Measurements from ENCODE around the gene CCL14. TPM values are rescaled to one million over a fixed set of nuclear protein-coding genes. Genes with fewer than 3 reads are reported as not detected.
A peak's percentile ranks its signal among the peaks of the same experiment; 100 is the strongest.

The CCL14 gene
- total and polyA plus RNA-seq, 2 of the 13 experiments (the other 11 are each of a cell fraction or from before 2014, with no cell fraction given), result 1.1 to 1.7 TPM

DNA sequence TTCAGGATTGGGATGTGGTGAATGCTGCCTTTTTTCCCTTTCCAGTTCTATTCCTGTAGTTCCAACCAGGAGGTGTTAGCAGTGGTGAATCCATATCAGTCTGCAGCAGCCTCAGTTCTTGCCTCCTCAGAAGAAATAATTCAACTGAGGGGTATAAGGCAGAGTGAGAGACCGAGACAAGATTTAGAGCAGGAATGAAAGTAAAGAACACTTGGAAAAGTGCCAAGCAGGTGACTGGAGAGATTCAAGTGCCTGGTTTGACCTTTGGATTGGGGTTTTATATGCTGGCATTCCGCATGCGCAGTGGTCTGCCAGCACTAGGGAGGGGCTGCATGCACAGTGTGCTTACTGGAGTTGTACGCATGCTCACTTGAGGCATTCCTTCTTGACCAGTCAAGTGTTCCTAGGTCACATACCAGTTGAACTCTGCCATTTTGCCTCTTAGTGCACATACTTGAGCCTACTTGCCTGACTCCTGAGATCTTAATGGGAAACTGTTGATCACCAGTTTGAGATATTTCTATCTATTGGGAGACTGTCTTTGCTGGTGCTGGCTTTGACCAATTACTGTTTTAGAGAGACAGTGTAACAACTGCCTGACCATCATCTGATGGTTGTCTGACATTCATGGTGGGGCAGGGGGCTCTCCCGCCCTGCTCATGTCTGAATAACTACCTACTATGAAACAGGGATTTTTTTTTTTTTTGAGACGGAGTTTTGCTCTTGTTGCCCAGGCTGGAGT is 15.5 kb upstream of the CCL14 start (continued):
- TF ChIP-seq, protein P1, sequence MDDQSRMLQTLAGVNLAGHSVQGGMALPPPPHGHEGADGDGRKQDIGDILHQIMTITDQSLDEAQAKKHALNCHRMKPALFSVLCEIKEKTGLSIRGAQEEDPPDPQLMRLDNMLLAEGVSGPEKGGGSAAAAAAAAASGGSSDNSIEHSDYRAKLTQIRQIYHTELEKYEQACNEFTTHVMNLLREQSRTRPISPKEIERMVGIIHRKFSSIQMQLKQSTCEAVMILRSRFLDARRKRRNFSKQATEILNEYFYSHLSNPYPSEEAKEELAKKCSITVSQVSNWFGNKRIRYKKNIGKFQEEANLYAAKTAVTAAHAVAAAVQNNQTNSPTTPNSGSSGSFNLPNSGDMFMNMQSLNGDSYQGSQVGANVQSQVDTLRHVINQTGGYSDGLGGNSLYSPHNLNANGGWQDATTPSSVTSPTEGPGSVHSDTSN (CRISPR knock-in tag; IDR thresholded peaks at IDR 0.05; ENCODE audit: borderline replicate concordance), result no peak
- TF ChIP-seq ZNF841 (CRISPR knock-in tag; IDR thresholded peaks at IDR 0.05; ENCODE audit: borderline replicate concordance) (no peak), MED1 (CRISPR knock-in tag; IDR thresholded peaks at IDR 0.05) (peak; percentile 65; the same call in 1 of the 2 replicates), SALL2 (CRISPR knock-in tag; IDR thresholded peaks at IDR 0.05) (no peak), ZNF570 (CRISPR knock-in tag; IDR thresholded peaks at IDR 0.05; ENCODE audit: borderline replicate concordance) (no peak), ZFP90 (CRISPR knock-in tag; IDR thresholded peaks at IDR 0.05; ENCODE audit: borderline replicate concordance) (peak; percentile 53; the same call in 1 of the 2 replicates), ZNF883 (CRISPR knock-in tag; IDR thresholded peaks at IDR 0.05; ENCODE audit: not compliant biosample characterization) (no peak), ARNT2 (CRISPR knock-in tag; IDR thresholded peaks at IDR 0.05; ENCODE audit: low read depth) (no peak), NR2F1 (CRISPR knock-in tag; IDR thresholded peaks at IDR 0.05) (peak; percentile 43 to 45; a peak in 1 of 4 replicates), TFAP4 (IDR thresholded peaks at IDR 0.05; ENCODE audit: borderline replicate concordance, low read depth) (peak; percentile 69; the same call in 1 of the 2 replicates), NKX3-1 (CRISPR knock-in tag; IDR thresholded peaks at IDR 0.05) (no peak), FOXK1 (CRISPR knock-in tag; IDR thresholded peaks at IDR 0.05; ENCODE audit: borderline replicate concordance, low read depth) (0 out of 2 replicates have a peak, but pooled peaks have one; percentile 12), KDM3A (CRISPR knock-in tag; IDR thresholded peaks at IDR 0.05; ENCODE audit: low read depth) (no peak), PAF1 (CRISPR knock-in tag; IDR thresholded peaks at IDR 0.05) (no peak), FOXJ3 (CRISPR knock-in tag; IDR thresholded peaks at IDR 0.05; ENCODE audit: borderline replicate concordance) (no peak), NFATC3 (CRISPR knock-in tag; IDR thresholded peaks at IDR 0.05) (no peak), KDM4B (CRISPR knock-in tag; IDR thresholded peaks at IDR 0.05) (0 out of 2 replicates have a peak, but pooled peaks have one; percentile 33), MBD4 (IDR thresholded peaks at IDR 0.05; ENCODE audit: borderline replicate concordance, low read length) (no peak), TBX3 (IDR thresholded peaks at IDR 0.05; ENCODE audit: borderline replicate concordance) (no peak), MAF1 (CRISPR knock-in tag; IDR thresholded peaks at IDR 0.05; ENCODE audit: borderline replicate concordance) (no peak), ZNF598 (CRISPR knock-in tag; IDR thresholded peaks at IDR 0.05; ENCODE audit: borderline replicate concordance) (no peak), NONO (IDR thresholded peaks at IDR 0.05) (no peak), NONO (CRISPR knock-in tag; conservative IDR thresholded peaks at IDR 0.05) (no peak), ZNF383 (CRISPR knock-in tag; IDR thresholded peaks at IDR 0.05; ENCODE audit: borderline replicate concordance) (no peak; the same call in 1 of the 2 replicates), SMC3 (IDR thresholded peaks at IDR 0.05; ENCODE audit: low read length) (peak; percentile 9; the same call in 1 of the 2 replicates)
- TF ChIP-seq, protein P2, sequence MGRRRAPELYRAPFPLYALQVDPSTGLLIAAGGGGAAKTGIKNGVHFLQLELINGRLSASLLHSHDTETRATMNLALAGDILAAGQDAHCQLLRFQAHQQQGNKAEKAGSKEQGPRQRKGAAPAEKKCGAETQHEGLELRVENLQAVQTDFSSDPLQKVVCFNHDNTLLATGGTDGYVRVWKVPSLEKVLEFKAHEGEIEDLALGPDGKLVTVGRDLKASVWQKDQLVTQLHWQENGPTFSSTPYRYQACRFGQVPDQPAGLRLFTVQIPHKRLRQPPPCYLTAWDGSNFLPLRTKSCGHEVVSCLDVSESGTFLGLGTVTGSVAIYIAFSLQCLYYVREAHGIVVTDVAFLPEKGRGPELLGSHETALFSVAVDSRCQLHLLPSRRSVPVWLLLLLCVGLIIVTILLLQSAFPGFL (CRISPR knock-in tag; IDR thresholded peaks at IDR 0.05), result no peak
